WTC11 (cell line): ENCODE results near the gene NRP2. TPM values are rescaled to one million over a fixed set of nuclear protein-coding genes. Genes with fewer than 3 reads are reported as not detected.

Experiments used
- ATAC-seq: fragments of 200-7000 bp; cut with Tn5 transposase; 2 replicates; pipeline ENCODE4 v1.10.0; 2021; ENCODE audit warnings: mild to moderate bottlenecking, moderate library complexity
- CTCF ChIA-PET: fragments of 300-600 bp; sonication (Branson Sonifier 250); formaldehyde crosslinking; loops from one replicate; lab custom pipeline; 2021; ENCODE audit warnings: antibody characterized with exemption; lab: Charles Lee
- POLR2A ChIA-PET: fragments of 350-600 bp; sonication (Branson Sonifier 250); formaldehyde crosslinking; loops from one replicate; lab custom pipeline; 2021; ENCODE audit warnings: antibody characterized with exemption; lab: Charles Lee
- DNase-seq: peaks from one replicate; pipeline ENCODE4 v3.0.0; 2021; ENCODE audit warnings: low spot score
- H3K27ac Mint-ChIP-seq: 2 replicates; pipeline ENCODE4 v1.8.0; 2021; ENCODE audit warnings: mixed read lengths
- H3K27me3 Mint-ChIP-seq: 2 replicates; pipeline ENCODE4 v1.8.0; 2021; ENCODE audit warnings: low read depth, mild to moderate bottlenecking, moderate library complexity, mixed read lengths
- H3K36me3 Mint-ChIP-seq: 2 replicates; pipeline ENCODE4 v1.8.0; 2021; ENCODE audit warnings: mixed read lengths
- H3K4me1 Mint-ChIP-seq: 2 replicates; pipeline ENCODE4 v1.8.0; 2022; ENCODE audit warnings: mixed read lengths
- H3K4me3 Mint-ChIP-seq: 2 replicates; pipeline ENCODE4 v1.8.0; 2021; ENCODE audit warnings: mild to moderate bottlenecking, moderate library complexity, mixed read lengths
- H3K9me3 Mint-ChIP-seq: 2 replicates; pipeline ENCODE4 v1.8.0; 2021; ENCODE audit warnings: mixed read lengths
- FOXJ3 ChIP-seq: sonication (generic); formaldehyde crosslinking; IDR thresholded peaks from 2 replicates; pipeline ENCODE4 v1.9.0; 2021; ENCODE audit warnings: missing genetic modification reagents, mild to moderate bottlenecking, borderline replicate concordance
- FOXK1 ChIP-seq: sonication (generic); formaldehyde crosslinking; IDR thresholded peaks from 2 replicates; pipeline ENCODE4 v1.8.0; 2022; ENCODE audit warnings: mild to moderate bottlenecking, moderate library complexity, missing genetic modification reagents
- KAT7 ChIP-seq: sonication (generic); formaldehyde crosslinking; IDR thresholded peaks from 2 replicates; pipeline ENCODE4 v1.8.1; 2023; ENCODE audit warnings: missing genetic modification reagents, mild to moderate bottlenecking, borderline replicate concordance
- MXD4 ChIP-seq: fragments of 250-450 bp; sonication (Bioruptor Pico); IDR thresholded peaks from 2 replicates; pipeline ENCODE4 v1.8.0; 2021; ENCODE audit warnings: mild to moderate bottlenecking, moderate library complexity, borderline replicate concordance
- NFYB ChIP-seq: sonication (generic); formaldehyde crosslinking; conservative IDR thresholded peaks from 2 replicates; pipeline ENCODE4 v1.8.0; 2022; ENCODE audit warnings: low read depth, missing genetic modification reagents
- OVOL2 ChIP-seq: fragments of 250-450 bp; sonication (Bioruptor Pico); IDR thresholded peaks from 2 replicates; pipeline ENCODE4 v1.9.0; 2021; ENCODE audit warnings: mild to moderate bottlenecking, borderline replicate concordance
- PRRX2 ChIP-seq: fragments of 250-450 bp; sonication (Bioruptor Pico); IDR thresholded peaks from 2 replicates; pipeline ENCODE4 v1.8.0; 2021; ENCODE audit warnings: mild to moderate bottlenecking
- SMAD4 ChIP-seq: sonication (generic); formaldehyde crosslinking; IDR thresholded peaks from 2 replicates; pipeline ENCODE4 v1.8.0; 2022; ENCODE audit warnings: mild to moderate bottlenecking, missing genetic modification reagents
- TEAD4 ChIP-seq: sonication (generic); formaldehyde crosslinking; IDR thresholded peaks from 2 replicates; pipeline ENCODE4 v1.8.0; 2022; ENCODE audit warnings: mild to moderate bottlenecking, missing genetic modification reagents
- TP53 ChIP-seq: sonication (generic); formaldehyde crosslinking; IDR thresholded peaks from 2 replicates; pipeline ENCODE4 v1.8.1; 2023; ENCODE audit warnings: mild to moderate bottlenecking, missing genetic modification reagents
- ZNF219 ChIP-seq: sonication (generic); formaldehyde crosslinking; IDR thresholded peaks from 2 replicates; pipeline ENCODE4 v1.8.0; 2023; ENCODE audit warnings: missing genetic modification reagents, mild to moderate bottlenecking, borderline replicate concordance
- ZNF416 ChIP-seq: fragments of 250-450 bp; sonication (Bioruptor Pico); IDR thresholded peaks from 2 replicates; pipeline ENCODE4 v1.9.0; 2021; ENCODE audit warnings: mild to moderate bottlenecking, inconsistent platforms
- ZNF423 ChIP-seq: fragments of 250-450 bp; sonication (Bioruptor Pico); IDR thresholded peaks from 2 replicates; pipeline ENCODE4 v2.1.2; 2022; ENCODE audit warnings: mild to moderate bottlenecking, moderate library complexity
- total RNA-seq: library from RNA; stranded (reverse); gene quantifications from 3 replicates; pipeline ENCODE4 v1.2.3, GENCODE V29; 2021
- TF ChIP-seq, protein P1 (sequence below): sonication (generic); formaldehyde crosslinking; IDR thresholded peaks from 2 replicates; pipeline ENCODE4 v1.8.1; 2023; ENCODE audit warnings: mild to moderate bottlenecking, missing genetic modification reagents, moderate library complexity
- TF ChIP-seq, protein P2 (sequence below): sonication (generic); formaldehyde crosslinking; IDR thresholded peaks from 2 replicates; pipeline ENCODE4 v1.8.1; 2023; ENCODE audit warnings: mild to moderate bottlenecking, missing genetic modification reagents, borderline replicate concordance
- TF ChIP-seq, protein P3 (sequence below): fragments of 250-450 bp; sonication (Bioruptor Pico); IDR thresholded peaks from 2 replicates; pipeline ENCODE4 v1.9.0; 2021; ENCODE audit warnings: mild to moderate bottlenecking, borderline replicate concordance
- TF ChIP-seq, protein P4 (sequence below): fragments of 250-450 bp; sonication (Bioruptor Pico); IDR thresholded peaks from 2 replicates; pipeline ENCODE4 v2.1.2; 2022; ENCODE audit warnings: mild to moderate bottlenecking, moderate library complexity
- TF ChIP-seq, protein P5 (sequence below): sonication (generic); formaldehyde crosslinking; IDR thresholded peaks from 2 replicates; pipeline ENCODE4 v1.8.1; 2022; ENCODE audit warnings: mild to moderate bottlenecking, moderate library complexity, missing genetic modification reagents
- TF ChIP-seq, protein P6 (sequence below): sonication (generic); formaldehyde crosslinking; IDR thresholded peaks from 2 replicates; pipeline ENCODE4 v1.8.1; 2023; ENCODE audit warnings: mild to moderate bottlenecking, missing genetic modification reagents

NRP2 gene
- total RNA-seq, 1 experiment from 2014 or later, result 41.0 TPM

DNA sequence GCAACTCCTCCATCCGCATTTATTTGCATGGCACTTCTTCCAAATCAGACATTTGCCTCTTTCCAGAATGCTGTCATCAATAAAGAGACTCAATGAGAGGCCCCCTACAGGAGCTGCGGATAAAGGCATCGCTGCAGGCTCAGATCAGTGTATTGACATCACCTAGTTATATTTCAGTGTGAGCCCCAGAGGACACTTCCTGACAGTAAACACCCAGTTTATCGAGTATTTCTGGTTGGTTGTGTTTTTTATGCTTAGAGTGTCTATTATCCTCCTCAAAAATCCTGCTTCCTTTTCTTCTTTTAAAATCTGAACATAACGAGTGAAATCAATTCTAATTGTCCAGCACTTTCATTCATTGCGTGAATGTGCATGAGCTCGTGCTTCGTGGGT is 38.8 kb downstream of the NRP2 start:
- POLR2A ChIA-PET, result interaction anchor here (0.5 to 2.1 kb wide), 2 partner anchors 39 to 442 kb away, joined by 3 to 11 read pairs; partner anchors contain the start of gene NRP2
- Mint-ChIP-seq H3K27ac (peak overlapping the region; percentile 90), H3K27me3 (no peaks in the 10 kb centered on the region), H3K9me3 (no peaks in the 10 kb centered on the region), H3K4me1 (peaks cover 42% of the 10 kb centered on the region), H3K36me3 (peaks cover 21% of the 10 kb centered on the region; the same call in 1 of the 2 replicates), H3K4me3 (peak overlapping the region; percentile 30; the same call in 1 of the 2 replicates)
- ATAC-seq (peak; percentile 66), DNase-seq (peak; percentile 34)
- no peak for TF ChIP-seq ZNF423 (CRISPR knock-in tag)
- TF ChIP-seq, protein P1, sequence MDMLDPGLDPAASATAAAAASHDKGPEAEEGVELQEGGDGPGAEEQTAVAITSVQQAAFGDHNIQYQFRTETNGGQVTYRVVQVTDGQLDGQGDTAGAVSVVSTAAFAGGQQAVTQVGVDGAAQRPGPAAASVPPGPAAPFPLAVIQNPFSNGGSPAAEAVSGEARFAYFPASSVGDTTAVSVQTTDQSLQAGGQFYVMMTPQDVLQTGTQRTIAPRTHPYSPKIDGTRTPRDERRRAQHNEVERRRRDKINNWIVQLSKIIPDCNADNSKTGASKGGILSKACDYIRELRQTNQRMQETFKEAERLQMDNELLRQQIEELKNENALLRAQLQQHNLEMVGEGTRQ (CRISPR knock-in tag), result no peak
- TF ChIP-seq, protein P2, sequence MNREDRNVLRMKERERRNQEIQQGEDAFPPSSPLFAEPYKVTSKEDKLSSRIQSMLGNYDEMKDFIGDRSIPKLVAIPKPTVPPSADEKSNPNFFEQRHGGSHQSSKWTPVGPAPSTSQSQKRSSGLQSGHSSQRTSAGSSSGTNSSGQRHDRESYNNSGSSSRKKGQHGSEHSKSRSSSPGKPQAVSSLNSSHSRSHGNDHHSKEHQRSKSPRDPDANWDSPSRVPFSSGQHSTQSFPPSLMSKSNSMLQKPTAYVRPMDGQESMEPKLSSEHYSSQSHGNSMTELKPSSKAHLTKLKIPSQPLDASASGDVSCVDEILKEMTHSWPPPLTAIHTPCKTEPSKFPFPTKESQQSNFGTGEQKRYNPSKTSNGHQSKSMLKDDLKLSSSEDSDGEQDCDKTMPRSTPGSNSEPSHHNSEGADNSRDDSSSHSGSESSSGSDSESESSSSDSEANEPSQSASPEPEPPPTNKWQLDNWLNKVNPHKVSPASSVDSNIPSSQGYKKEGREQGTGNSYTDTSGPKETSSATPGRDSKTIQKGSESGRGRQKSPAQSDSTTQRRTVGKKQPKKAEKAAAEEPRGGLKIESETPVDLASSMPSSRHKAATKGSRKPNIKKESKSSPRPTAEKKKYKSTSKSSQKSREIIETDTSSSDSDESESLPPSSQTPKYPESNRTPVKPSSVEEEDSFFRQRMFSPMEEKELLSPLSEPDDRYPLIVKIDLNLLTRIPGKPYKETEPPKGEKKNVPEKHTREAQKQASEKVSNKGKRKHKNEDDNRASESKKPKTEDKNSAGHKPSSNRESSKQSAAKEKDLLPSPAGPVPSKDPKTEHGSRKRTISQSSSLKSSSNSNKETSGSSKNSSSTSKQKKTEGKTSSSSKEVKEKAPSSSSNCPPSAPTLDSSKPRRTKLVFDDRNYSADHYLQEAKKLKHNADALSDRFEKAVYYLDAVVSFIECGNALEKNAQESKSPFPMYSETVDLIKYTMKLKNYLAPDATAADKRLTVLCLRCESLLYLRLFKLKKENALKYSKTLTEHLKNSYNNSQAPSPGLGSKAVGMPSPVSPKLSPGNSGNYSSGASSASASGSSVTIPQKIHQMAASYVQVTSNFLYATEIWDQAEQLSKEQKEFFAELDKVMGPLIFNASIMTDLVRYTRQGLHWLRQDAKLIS (CRISPR knock-in tag), result no peak
- no peak for TF ChIP-seq TP53 (CRISPR knock-in tag)
- TF ChIP-seq MXD4 (CRISPR knock-in tag), result no peak
- no peak for TF ChIP-seq OVOL2
- TF ChIP-seq KAT7 (CRISPR knock-in tag), result no peak
- TF ChIP-seq, protein P3, sequence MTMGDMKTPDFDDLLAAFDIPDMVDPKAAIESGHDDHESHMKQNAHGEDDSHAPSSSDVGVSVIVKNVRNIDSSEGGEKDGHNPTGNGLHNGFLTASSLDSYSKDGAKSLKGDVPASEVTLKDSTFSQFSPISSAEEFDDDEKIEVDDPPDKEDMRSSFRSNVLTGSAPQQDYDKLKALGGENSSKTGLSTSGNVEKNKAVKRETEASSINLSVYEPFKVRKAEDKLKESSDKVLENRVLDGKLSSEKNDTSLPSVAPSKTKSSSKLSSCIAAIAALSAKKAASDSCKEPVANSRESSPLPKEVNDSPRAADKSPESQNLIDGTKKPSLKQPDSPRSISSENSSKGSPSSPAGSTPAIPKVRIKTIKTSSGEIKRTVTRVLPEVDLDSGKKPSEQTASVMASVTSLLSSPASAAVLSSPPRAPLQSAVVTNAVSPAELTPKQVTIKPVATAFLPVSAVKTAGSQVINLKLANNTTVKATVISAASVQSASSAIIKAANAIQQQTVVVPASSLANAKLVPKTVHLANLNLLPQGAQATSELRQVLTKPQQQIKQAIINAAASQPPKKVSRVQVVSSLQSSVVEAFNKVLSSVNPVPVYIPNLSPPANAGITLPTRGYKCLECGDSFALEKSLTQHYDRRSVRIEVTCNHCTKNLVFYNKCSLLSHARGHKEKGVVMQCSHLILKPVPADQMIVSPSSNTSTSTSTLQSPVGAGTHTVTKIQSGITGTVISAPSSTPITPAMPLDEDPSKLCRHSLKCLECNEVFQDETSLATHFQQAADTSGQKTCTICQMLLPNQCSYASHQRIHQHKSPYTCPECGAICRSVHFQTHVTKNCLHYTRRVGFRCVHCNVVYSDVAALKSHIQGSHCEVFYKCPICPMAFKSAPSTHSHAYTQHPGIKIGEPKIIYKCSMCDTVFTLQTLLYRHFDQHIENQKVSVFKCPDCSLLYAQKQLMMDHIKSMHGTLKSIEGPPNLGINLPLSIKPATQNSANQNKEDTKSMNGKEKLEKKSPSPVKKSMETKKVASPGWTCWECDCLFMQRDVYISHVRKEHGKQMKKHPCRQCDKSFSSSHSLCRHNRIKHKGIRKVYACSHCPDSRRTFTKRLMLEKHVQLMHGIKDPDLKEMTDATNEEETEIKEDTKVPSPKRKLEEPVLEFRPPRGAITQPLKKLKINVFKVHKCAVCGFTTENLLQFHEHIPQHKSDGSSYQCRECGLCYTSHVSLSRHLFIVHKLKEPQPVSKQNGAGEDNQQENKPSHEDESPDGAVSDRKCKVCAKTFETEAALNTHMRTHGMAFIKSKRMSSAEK (CRISPR knock-in tag), result no peak
- TF ChIP-seq PRRX2 (CRISPR knock-in tag), result no peak
- no peak for TF ChIP-seq ZNF219 (CRISPR knock-in tag)
- no peak for TF ChIP-seq NFYB (CRISPR knock-in tag)
- CTCF ChIA-PET, result interaction anchor here (0.5 to 2.9 kb wide), 33 partner anchors 8 to 1576 kb away, joined by 3 to 41 read pairs (median 8); partner anchors contain the start of gene NRP2

DNA sequence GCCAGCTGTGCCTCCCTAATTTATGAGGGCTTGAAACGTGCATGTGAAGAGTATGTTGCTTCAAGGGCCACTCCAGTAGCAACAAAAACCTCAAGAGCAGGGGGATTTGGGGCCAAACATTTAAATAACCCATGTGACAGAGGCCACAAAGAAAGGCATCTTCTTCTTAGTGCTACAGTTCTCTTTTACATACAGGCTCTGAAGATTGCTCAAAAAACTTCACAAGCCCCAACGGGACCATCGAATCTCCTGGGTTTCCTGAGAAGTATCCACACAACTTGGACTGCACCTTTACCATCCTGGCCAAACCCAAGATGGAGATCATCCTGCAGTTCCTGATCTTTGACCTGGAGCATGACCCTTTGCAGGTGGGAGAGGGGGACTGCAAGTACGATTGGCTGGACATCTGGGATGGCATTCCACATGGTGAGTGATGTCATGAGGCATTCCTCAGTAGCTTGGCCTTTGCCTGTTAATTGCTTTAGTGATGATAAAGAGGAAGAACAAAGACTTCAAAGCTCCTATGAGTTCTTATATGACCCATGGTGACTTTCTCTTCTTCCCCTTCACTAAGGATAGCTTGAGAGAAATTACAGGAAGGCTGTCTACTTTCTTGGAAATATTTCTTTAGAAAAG is 40.1 kb downstream of the NRP2 start:
- H3K4me1 Mint-ChIP-seq, result peaks cover 39% of the 10 kb centered on the region
- no peaks in the 10 kb centered on the region for H3K27me3 Mint-ChIP-seq
- DNase-seq (no peak), ATAC-seq (no peak)
- ChIA-PET POLR2A (no interaction called here), CTCF (interaction anchor here (1.2 to 2.8 kb wide), 5 partner anchors 10 to 45 kb away, joined by 4 to 34 read pairs (median 7); no protein-coding TSS in a partner anchor)
- H3K9me3 Mint-ChIP-seq, result no peaks in the 10 kb centered on the region
- no peak overlapping the region for H3K27ac Mint-ChIP-seq
- peaks cover 28% of the 10 kb centered on the region for H3K36me3 Mint-ChIP-seq
- H3K4me3 Mint-ChIP-seq, result no peak overlapping the region
- TF ChIP-seq, protein P4, sequence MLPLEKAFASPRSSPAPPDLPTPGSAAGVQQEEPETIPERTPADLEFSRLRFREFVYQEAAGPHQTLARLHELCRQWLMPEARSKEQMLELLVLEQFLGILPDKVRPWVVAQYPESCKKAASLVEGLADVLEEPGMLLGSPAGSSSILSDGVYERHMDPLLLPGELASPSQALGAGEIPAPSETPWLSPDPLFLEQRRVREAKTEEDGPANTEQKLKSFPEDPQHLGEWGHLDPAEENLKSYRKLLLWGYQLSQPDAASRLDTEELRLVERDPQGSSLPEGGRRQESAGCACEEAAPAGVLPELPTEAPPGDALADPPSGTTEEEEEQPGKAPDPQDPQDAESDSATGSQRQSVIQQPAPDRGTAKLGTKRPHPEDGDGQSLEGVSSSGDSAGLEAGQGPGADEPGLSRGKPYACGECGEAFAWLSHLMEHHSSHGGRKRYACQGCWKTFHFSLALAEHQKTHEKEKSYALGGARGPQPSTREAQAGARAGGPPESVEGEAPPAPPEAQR (CRISPR knock-in tag), result no peak
- TF ChIP-seq TEAD4 (CRISPR knock-in tag), result no peak
- no peak for TF ChIP-seq FOXK1 (CRISPR knock-in tag)
- TF ChIP-seq, protein P5, sequence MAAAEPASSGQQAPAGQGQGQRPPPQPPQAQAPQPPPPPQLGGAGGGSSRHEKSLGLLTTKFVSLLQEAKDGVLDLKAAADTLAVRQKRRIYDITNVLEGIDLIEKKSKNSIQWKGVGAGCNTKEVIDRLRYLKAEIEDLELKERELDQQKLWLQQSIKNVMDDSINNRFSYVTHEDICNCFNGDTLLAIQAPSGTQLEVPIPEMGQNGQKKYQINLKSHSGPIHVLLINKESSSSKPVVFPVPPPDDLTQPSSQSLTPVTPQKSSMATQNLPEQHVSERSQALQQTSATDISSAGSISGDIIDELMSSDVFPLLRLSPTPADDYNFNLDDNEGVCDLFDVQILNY, result no peak
- TF ChIP-seq SMAD4, result no peak
- no peak for TF ChIP-seq FOXJ3 (CRISPR knock-in tag)
- TF ChIP-seq, protein P6, sequence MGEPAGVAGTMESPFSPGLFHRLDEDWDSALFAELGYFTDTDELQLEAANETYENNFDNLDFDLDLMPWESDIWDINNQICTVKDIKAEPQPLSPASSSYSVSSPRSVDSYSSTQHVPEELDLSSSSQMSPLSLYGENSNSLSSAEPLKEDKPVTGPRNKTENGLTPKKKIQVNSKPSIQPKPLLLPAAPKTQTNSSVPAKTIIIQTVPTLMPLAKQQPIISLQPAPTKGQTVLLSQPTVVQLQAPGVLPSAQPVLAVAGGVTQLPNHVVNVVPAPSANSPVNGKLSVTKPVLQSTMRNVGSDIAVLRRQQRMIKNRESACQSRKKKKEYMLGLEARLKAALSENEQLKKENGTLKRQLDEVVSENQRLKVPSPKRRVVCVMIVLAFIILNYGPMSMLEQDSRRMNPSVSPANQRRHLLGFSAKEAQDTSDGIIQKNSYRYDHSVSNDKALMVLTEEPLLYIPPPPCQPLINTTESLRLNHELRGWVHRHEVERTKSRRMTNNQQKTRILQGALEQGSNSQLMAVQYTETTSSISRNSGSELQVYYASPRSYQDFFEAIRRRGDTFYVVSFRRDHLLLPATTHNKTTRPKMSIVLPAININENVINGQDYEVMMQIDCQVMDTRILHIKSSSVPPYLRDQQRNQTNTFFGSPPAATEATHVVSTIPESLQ (CRISPR knock-in tag), result no peak
- no peak for TF ChIP-seq OVOL2
- TF ChIP-seq ZNF416, result no peak
